ENCODE results near the gene PLEKHM2. TPM values are rescaled to one million over a fixed set of nuclear protein-coding genes. Genes with fewer than 3 reads are reported as not detected.
A peak's percentile ranks its signal among the peaks of the same experiment; 100 is the strongest.

PLEKHM2 gene
- total RNA-seq, 4 donors from 2014 or later = 51.3 to 61.6 (median 55.2) TPM

DNA sequence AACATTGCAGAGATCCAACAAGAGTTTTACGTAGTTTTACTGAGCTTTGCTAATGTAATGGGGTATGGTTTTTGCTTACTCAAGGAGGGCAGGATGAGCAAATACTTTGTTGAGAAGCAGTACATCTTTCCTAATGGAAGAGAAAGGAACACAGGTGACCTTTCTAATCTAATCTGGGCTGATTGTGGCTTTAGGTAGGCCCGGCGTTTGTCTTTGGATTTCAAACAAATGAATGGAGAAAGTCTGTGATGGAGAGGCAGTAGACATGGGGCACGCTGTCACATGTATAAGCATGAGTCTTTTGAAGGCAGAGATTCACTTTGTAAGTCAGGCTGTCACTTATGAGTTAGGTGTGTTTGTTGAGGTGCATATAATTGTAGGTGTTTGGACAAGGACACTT lies 1.7 kb downstream of the PLEKHM2 start:
- DNase-seq (ENCODE audit: low spot score in 2 of 2) = no peak
- no peaks in the 10 kb centered on the region for H3K27me3 ChIP-seq
- H3K27ac ChIP-seq = no peak overlapping the region
- peaks cover 45% of the 10 kb centered on the region for H3K4me1 ChIP-seq
- H3K4me3 ChIP-seq = peak overlapping the region; percentile 94
- 33% methylated on average over 4 of the region's 4 CpGs for WGBS
- H3K9me3 ChIP-seq = no peaks in the 10 kb centered on the region
- no peaks in the 10 kb centered on the region for H3K36me3 ChIP-seq
- TF ChIP-seq EP300 (IDR thresholded peaks at IDR 0.05) = no peak
- TF ChIP-seq POLR2A (IDR thresholded peaks at IDR 0.05) = no peak
- TF ChIP-seq, protein P1, sequence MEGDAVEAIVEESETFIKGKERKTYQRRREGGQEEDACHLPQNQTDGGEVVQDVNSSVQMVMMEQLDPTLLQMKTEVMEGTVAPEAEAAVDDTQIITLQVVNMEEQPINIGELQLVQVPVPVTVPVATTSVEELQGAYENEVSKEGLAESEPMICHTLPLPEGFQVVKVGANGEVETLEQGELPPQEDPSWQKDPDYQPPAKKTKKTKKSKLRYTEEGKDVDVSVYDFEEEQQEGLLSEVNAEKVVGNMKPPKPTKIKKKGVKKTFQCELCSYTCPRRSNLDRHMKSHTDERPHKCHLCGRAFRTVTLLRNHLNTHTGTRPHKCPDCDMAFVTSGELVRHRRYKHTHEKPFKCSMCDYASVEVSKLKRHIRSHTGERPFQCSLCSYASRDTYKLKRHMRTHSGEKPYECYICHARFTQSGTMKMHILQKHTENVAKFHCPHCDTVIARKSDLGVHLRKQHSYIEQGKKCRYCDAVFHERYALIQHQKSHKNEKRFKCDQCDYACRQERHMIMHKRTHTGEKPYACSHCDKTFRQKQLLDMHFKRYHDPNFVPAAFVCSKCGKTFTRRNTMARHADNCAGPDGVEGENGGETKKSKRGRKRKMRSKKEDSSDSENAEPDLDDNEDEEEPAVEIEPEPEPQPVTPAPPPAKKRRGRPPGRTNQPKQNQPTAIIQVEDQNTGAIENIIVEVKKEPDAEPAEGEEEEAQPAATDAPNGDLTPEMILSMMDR (IDR thresholded peaks at IDR 0.05) = no peak
- TF ChIP-seq POLR2AphosphoS5 (IDR thresholded peaks at IDR 0.05) = no peak

DNA sequence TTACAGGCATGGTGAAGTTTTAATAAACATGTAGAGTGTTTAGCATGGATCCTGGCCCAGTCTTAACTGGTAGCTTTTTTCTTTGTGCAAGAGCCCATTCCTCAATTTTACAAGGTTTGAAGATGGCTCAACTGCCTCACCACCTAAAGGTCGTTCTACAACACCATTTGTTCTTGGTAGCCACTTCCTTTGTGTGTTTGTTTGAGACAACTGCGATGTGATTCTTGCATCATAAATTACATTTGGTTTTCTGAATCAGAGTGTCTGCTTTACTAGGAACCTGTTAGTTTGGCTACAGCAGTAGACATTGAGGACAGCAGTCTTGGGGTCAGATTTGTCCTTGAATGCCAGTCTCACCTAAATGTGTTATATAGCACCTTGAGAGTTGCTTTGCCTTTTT lies 3.3 kb downstream of the PLEKHM2 start:
- H3K9me3 ChIP-seq = no peaks in the 10 kb centered on the region
- H3K27ac ChIP-seq = no peak overlapping the region
- H3K36me3 ChIP-seq = no peaks in the 10 kb centered on the region
- no peak for TF ChIP-seq POLR2A (IDR thresholded peaks at IDR 0.05)
- TF ChIP-seq POLR2AphosphoS5 (IDR thresholded peaks at IDR 0.05) = no peak
- TF ChIP-seq, protein P1 (IDR thresholded peaks at IDR 0.05) = no peak
- TF ChIP-seq EP300 (IDR thresholded peaks at IDR 0.05) = no peak
- no peaks in the 10 kb centered on the region for H3K27me3 ChIP-seq
- 75% methylated on average over 2 of the region's 2 CpGs for WGBS
- H3K4me3 ChIP-seq = no peak overlapping the region
- DNase-seq (ENCODE audit: low spot score in 2 of 2) = no peak
- H3K4me1 ChIP-seq = peaks cover 42% of the 10 kb centered on the region

DNA sequence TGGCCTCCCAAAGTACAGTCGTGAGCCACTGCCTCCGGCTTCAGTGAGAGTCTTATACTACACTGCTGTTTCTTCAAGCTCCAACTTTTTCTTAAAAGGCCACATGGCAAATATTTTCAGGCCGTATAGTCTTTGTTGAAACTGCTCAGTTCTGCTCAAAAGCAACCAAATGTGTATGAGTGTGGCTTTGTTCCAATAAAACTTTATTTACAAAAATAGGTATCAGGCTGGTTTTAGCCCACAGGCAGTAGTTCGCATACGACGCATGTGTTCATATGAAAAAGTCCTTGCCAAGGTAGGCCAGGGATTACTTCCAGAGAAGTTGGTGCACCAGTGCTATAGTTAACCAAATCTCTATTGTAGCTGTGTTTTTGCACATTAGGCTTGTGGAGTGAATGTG lies 6.2 kb downstream of the PLEKHM2 start:
- Histone ChIP-seq H3K36me3 (no peaks in the 10 kb centered on the region), H3K27ac (no peak overlapping the region), H3K4me3 (no peak overlapping the region), H3K4me1 (peaks cover 25% of the 10 kb centered on the region), H3K9me3 (no peaks in the 10 kb centered on the region), H3K27me3 (no peaks in the 10 kb centered on the region)
- 94% methylated on average over 6 of the region's 6 CpGs for WGBS
- TF ChIP-seq EP300 (IDR thresholded peaks at IDR 0.05) (no peak), POLR2AphosphoS5 (IDR thresholded peaks at IDR 0.05) (no peak), POLR2A (IDR thresholded peaks at IDR 0.05) (no peak)
- TF ChIP-seq, protein P1 (IDR thresholded peaks at IDR 0.05) = no peak
- DNase-seq (ENCODE audit: low spot score in 2 of 2) = no peak

DNA sequence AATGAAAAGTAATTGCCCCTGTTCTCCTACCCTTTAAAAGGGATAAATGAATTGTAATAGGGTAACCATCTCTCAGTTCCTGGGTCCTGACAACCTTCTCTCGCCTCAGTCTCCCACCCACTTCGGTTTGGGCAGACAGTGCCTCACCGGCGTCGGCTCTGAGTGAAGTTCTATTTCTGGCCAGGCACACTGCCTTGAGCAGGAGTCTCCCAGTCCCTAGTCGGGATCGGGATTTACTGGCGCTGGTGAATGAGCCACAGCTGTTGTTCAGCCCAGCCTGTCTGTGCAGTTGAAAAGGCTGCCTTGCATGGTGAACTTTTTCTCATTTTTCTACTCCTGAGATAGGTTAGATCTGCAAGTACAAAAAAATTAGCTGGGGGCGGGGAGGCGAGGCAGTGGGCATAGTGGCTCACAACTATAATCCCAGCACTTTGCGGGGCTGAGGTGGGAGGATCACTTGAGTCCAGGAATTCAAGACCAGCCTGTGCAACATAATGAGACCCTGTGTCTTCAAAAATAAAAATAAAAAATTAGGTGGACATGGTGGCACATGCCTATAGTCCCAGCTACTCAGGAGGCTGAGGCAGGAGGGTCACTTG lies 7.4 kb downstream of the PLEKHM2 start:
- 49% methylated on average over 11 of the region's 11 CpGs for WGBS
- DNase-seq (ENCODE audit: low spot score in 2 of 2) = no peak
- no peak overlapping the region for H3K4me3 ChIP-seq
- TF ChIP-seq, protein P1 (IDR thresholded peaks at IDR 0.05) = no peak
- TF ChIP-seq EP300 (IDR thresholded peaks at IDR 0.05) (no peak), POLR2A (IDR thresholded peaks at IDR 0.05) (no peak), POLR2AphosphoS5 (IDR thresholded peaks at IDR 0.05) (no peak)
- H3K4me1 ChIP-seq = peaks cover 20% of the 10 kb centered on the region
- H3K27me3 ChIP-seq = no peaks in the 10 kb centered on the region
- H3K36me3 ChIP-seq = no peaks in the 10 kb centered on the region
- no peaks in the 10 kb centered on the region for H3K9me3 ChIP-seq
- H3K27ac ChIP-seq = no peak overlapping the region

DNA sequence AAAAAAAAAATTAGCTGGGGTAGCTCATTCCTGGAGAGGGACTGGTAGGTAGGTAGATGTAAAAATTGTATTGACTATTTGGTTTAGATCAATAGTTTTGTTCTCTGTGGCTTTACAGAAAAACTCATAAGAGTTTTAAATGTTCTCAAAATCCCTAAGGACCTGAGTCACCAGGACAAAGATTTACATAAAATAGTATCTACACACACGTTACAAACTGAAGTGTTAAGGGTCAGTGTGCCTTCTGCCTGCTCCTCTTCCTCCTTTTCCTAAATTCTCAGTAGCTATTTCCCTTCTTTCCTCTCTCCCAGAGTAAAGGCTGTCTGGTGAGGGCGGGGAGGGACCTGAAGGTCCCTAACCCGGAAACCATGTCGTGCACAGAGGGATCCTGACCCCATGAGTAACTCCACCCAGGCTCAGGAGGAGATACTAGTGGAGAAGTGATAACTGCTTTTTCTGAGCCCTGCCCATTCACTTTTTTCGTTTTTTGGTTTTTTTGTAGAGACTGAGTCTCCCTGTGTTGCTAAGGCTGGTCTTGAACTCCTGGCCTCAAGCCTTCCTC lies 8.1 kb downstream of the PLEKHM2 start:
- Histone ChIP-seq H3K27me3 (no peaks in the 10 kb centered on the region), H3K9me3 (no peaks in the 10 kb centered on the region), H3K36me3 (no peaks in the 10 kb centered on the region), H3K4me3 (no peak overlapping the region), H3K27ac (no peak overlapping the region), H3K4me1 (peaks cover 26% of the 10 kb centered on the region)
- WGBS = 55% methylated on average over 5 of the region's 5 CpGs
- TF ChIP-seq POLR2A (IDR thresholded peaks at IDR 0.05) (no peak), POLR2AphosphoS5 (IDR thresholded peaks at IDR 0.05) (no peak), EP300 (IDR thresholded peaks at IDR 0.05) (no peak)
- TF ChIP-seq, protein P1 (IDR thresholded peaks at IDR 0.05) = no peak
- no peak for DNase-seq (ENCODE audit: low spot score in 2 of 2)

All from suprapubic skin (tissue), 4 donors.